ENCODE results near the gene SNX1.

DNA sequence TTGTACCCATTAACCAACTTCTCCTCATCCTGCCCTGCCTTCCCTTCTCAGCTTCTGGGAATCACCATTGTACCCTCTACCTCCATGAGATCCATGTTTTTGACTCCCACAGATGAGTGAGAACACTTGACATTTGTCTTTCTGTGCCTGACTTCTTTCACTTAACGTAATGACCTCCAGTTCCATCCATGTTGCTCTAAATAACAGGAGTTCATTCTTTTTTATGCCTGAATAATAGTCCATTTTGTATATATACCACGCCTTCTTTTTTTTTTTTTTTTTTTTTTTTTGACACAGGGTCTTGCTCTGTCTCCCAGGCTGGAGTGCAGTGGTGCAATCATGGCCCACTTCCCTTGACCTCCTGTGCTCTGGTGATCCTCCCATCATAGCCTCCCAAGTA, 6.7 kb downstream of the SNX1 start:
- TF ChIP-seq, protein P1, sequence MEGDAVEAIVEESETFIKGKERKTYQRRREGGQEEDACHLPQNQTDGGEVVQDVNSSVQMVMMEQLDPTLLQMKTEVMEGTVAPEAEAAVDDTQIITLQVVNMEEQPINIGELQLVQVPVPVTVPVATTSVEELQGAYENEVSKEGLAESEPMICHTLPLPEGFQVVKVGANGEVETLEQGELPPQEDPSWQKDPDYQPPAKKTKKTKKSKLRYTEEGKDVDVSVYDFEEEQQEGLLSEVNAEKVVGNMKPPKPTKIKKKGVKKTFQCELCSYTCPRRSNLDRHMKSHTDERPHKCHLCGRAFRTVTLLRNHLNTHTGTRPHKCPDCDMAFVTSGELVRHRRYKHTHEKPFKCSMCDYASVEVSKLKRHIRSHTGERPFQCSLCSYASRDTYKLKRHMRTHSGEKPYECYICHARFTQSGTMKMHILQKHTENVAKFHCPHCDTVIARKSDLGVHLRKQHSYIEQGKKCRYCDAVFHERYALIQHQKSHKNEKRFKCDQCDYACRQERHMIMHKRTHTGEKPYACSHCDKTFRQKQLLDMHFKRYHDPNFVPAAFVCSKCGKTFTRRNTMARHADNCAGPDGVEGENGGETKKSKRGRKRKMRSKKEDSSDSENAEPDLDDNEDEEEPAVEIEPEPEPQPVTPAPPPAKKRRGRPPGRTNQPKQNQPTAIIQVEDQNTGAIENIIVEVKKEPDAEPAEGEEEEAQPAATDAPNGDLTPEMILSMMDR (conservative IDR thresholded peaks at IDR 0.05; ENCODE audit: low read length), result no peak
- TF ChIP-seq EZH2phosphoT487 (IDR thresholded peaks at IDR 0.05; ENCODE audit: borderline replicate concordance, low read depth, low read length), result no peak

Measured in OCI-LY7 (cell line).